Activated CD8-positive, alpha-beta T cell treated with anti-CD3 and anti-CD28 coated beads for 36 hours (primary cell): ENCODE results near the gene PEA15. TPM values are rescaled to one million over a fixed set of nuclear protein-coding genes. Genes with fewer than 3 reads are reported as not detected.
A peak's percentile ranks its signal among the peaks of the same experiment; 100 is the strongest.

Experiments used
- ATAC-seq: fragments of 200-7000 bp; cut with Tn5 transposase; one replicate; pipeline ENCODE4 v1.10.0; 2021; ENCODE audit warnings: mild to moderate bottlenecking, moderate library complexity
- CTCF ChIA-PET: fragments of 350-600 bp; sonication (Branson Sonifier 250); formaldehyde crosslinking; loops from one replicate; lab custom pipeline; 2021; ENCODE audit warnings: antibody characterized with exemption; lab: Charles Lee
- POLR2A ChIA-PET: fragments of 350-600 bp; sonication (Branson Sonifier 250); formaldehyde crosslinking; loops from one replicate; lab custom pipeline; 2021; ENCODE audit warnings: antibody characterized with exemption; lab: Charles Lee
- DNase-seq: peaks from one replicate; pipeline ENCODE4 v3.0.0-alpha.2; 2020
- H3K27ac Mint-ChIP-seq: one replicate; pipeline ENCODE4 v1.8.0; 2021; ENCODE audit warnings: mild to moderate bottlenecking, mixed read lengths
- H3K27me3 Mint-ChIP-seq: one replicate; pipeline ENCODE4 v1.8.0; 2021; ENCODE audit warnings: mixed read lengths
- H3K36me3 Mint-ChIP-seq: one replicate; pipeline ENCODE4 v1.8.0; 2021; ENCODE audit warnings: low read depth, mixed read lengths
- H3K4me1 Mint-ChIP-seq: one replicate; pipeline ENCODE4 v1.8.0; 2021; ENCODE audit warnings: low read depth, mixed read lengths
- H3K4me3 Mint-ChIP-seq: one replicate; pipeline ENCODE4 v1.8.0; 2021; ENCODE audit warnings: mild to moderate bottlenecking, moderate library complexity, mixed read lengths
- H3K9me3 Mint-ChIP-seq: one replicate; pipeline ENCODE4 v1.8.0; 2021; ENCODE audit warnings: mixed read lengths
- CTCF ChIP-seq: fragments of 200-600 bp; IDR thresholded peaks from one replicate; pipeline ENCODE4 v1.8.0; 2022; ENCODE audit warnings: antibody characterized with exemption, mild to moderate bottlenecking
- intact Hi-C: fragments of 100-400 bp; cut with micrococcal nuclease; formaldehyde crosslinking; loops from one replicate; pipeline ENCODE4 v1.10.0; 2022
- total RNA-seq, 2 experiments: library from RNA; stranded (reverse); gene quantifications; one replicate each; pipeline ENCODE4 v1.2.3, GENCODE V29; 2021

Gene PEA15
- total RNA-seq, 2 experiments from 2014 or later, result 31.8 to 34.1 TPM

- CTCF ChIA-PET, result interaction anchor here (1.2 to 1.5 kb wide), 3 partner anchors 21 to 80 kb away, joined by 3 read pairs; no protein-coding TSS in a partner anchor
- H3K27me3 Mint-ChIP-seq, result peaks cover 5% of the 10 kb centered on the region
- DNase-seq, result no peak
These were observed 33.2 kb upstream of the PEA15 start for GRCh38 chr1:160171980-160172379.

DNA sequence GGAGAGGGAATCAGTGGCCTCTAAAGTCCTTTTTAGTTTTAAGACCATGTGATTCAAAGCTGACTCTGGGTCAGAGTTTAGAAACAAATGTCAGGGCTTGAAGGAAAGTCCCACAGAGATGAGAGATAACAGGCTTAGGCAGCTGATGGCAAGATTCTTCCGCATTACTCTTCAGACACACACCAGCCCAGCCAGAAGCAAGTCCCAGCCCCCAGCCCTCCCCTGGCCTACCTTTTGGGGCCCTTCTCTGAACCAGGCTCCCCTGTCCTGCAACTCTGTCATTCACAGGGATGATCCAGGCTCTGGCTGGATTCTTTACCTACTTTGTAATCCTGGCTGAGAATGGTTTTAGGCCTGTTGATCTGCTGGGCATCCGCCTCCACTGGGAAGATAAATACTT, 28.0 kb upstream of the PEA15 start:
- DNase-seq, result no peak
- Mint-ChIP-seq H3K27ac (no peak overlapping the region), H3K9me3 (no peaks in the 10 kb centered on the region), H3K36me3 (no peaks in the 10 kb centered on the region), H3K27me3 (peaks cover 13% of the 10 kb centered on the region), H3K4me1 (no peaks in the 10 kb centered on the region), H3K4me3 (no peak overlapping the region)
- no peak for TF ChIP-seq CTCF
- ChIA-PET CTCF (interaction anchor here (0.6 kb wide), 1 partner anchor 91 kb away, joined by 3 read pairs; no protein-coding TSS in a partner anchor), POLR2A (no interaction called here)
- intact Hi-C loops, result no loop called here
- peak; percentile 39 for ATAC-seq

More at GRCh38 chr1:160171980-160172379, 33.2 kb upstream of the PEA15 start:
- no peak for TF ChIP-seq CTCF
- H3K27ac Mint-ChIP-seq, result no peak overlapping the region
- POLR2A ChIA-PET, result no interaction called here
- H3K4me1 Mint-ChIP-seq, result peaks cover 25% of the 10 kb centered on the region
- no peaks in the 10 kb centered on the region for H3K9me3 Mint-ChIP-seq
- intact Hi-C loops, result no loop called here
- no peak for ATAC-seq
- H3K4me3 Mint-ChIP-seq, result no peak overlapping the region
- H3K36me3 Mint-ChIP-seq, result no peaks in the 10 kb centered on the region

DNA sequence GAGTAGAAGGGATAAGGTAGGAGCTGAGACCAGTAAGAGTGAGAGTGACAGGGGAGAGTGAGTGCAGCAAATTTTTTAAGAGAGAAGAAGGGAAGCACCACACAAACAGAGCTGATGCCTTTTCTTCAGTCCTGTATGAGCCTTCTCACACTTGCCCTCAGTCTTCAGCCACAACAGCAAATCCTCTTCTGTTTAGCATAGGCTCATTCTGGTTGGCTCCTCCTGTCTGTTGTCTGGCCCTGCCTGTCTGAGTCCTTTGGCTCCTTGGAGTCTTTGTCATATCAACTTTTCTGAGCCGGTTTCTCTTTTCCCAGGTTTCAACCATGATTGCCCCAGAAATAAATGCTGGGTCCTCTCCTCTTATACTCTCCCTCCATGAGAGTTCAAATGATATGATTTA, 27.5 kb upstream of the PEA15 start:
- intact Hi-C loops, result no loop called here
- ChIA-PET POLR2A (no interaction called here), CTCF (interaction anchor here (0.6 kb wide), 1 partner anchor 92 kb away, joined by 3 read pairs; no protein-coding TSS in a partner anchor)
- Mint-ChIP-seq H3K27ac (no peak overlapping the region), H3K36me3 (no peaks in the 10 kb centered on the region), H3K4me1 (no peaks in the 10 kb centered on the region), H3K4me3 (no peak overlapping the region), H3K27me3 (peaks cover 13% of the 10 kb centered on the region), H3K9me3 (no peaks in the 10 kb centered on the region)
- ATAC-seq, result no peak
- no peak for TF ChIP-seq CTCF
- no peak for DNase-seq

- Mint-ChIP-seq H3K36me3 (no peaks in the 10 kb centered on the region), H3K9me3 (no peaks in the 10 kb centered on the region), H3K4me3 (no peak overlapping the region), H3K27me3 (peaks cover 10% of the 10 kb centered on the region), H3K27ac (no peak overlapping the region), H3K4me1 (no peaks in the 10 kb centered on the region)
- ATAC-seq, result no peak
- intact Hi-C loops, result no loop called here
- TF ChIP-seq CTCF, result no peak
- ChIA-PET POLR2A (interaction anchor here (0.8 kb wide), 1 partner anchor 66 kb away, joined by 4 read pairs; no protein-coding TSS in a partner anchor), CTCF (interaction anchor here (1.0 to 5.6 kb wide), 3 partner anchors 11 to 113 kb away, joined by 3 to 20 read pairs (median 3); partner anchors contain the start of gene CASQ1)
- DNase-seq, result no peak
These were observed 26.5 kb upstream of the PEA15 start for GRCh38 chr1:160178731-160179130.

GRCh38 chr1:160179336-160179735, 25.8 kb upstream of the PEA15 start:
- ChIA-PET CTCF (interaction anchor here (1.0 to 5.6 kb wide), 3 partner anchors 11 to 112 kb away, joined by 3 to 20 read pairs (median 3); partner anchors contain the start of gene CASQ1), POLR2A (interaction anchor here (0.8 kb wide), 1 partner anchor 67 kb away, joined by 4 read pairs; no protein-coding TSS in a partner anchor)
- no peak for TF ChIP-seq CTCF
- Mint-ChIP-seq H3K27me3 (peaks cover 10% of the 10 kb centered on the region), H3K27ac (no peak overlapping the region), H3K36me3 (no peaks in the 10 kb centered on the region), H3K4me3 (no peak overlapping the region), H3K9me3 (no peaks in the 10 kb centered on the region), H3K4me1 (no peaks in the 10 kb centered on the region)
- no peak for ATAC-seq
- DNase-seq, result no peak
- intact Hi-C loops, result no loop called here
